BE2C (cell line): ENCODE results near the gene ATP2B1.

Source experiments
- DNase-seq: peaks from one replicate; pipeline ENCODE4 v3.0.0-alpha.2; 2020
- H3K27me3 ChIP-seq: fragments of 250-450 bp; sonication (Bioruptor Pico); 2 replicates; pipeline ENCODE4 v1.5.1; 2020; ENCODE audit warnings: mild to moderate bottlenecking
- H3K36me3 ChIP-seq: fragments of 250-450 bp; sonication (Bioruptor Pico); 2 replicates; pipeline ENCODE4 v1.5.1; 2020; ENCODE audit warnings: mild to moderate bottlenecking
- H3K4me1 ChIP-seq: fragments of 250-450 bp; sonication (Bioruptor Pico); 2 replicates; pipeline ENCODE4 v1.5.1; 2020
- H3K4me3 ChIP-seq: 2 replicates; pipeline ENCODE4 v1.5.1; 2011; ENCODE audit warnings: low read depth, low read length
- H3K9me3 ChIP-seq: fragments of 250-450 bp; sonication (Bioruptor Pico); 2 replicates; pipeline ENCODE4 v1.5.1; 2020
- CTCF ChIP-seq: IDR thresholded peaks from 2 replicates; pipeline ENCODE4 v1.5.1; 2012; ENCODE audit warnings: mild to moderate bottlenecking, low read depth, low read length

Gene ATP2B1

GRCh38 chr12:89733579-89734201 lies 25.1 kb upstream of the ATP2B1 start:
- no peaks in the 10 kb centered on the region for H3K9me3 ChIP-seq
- DNase-seq: no peak
- H3K36me3 ChIP-seq: no peaks in the 10 kb centered on the region
- no peak for TF ChIP-seq CTCF
- no peaks in the 10 kb centered on the region for H3K4me1 ChIP-seq
- no peak overlapping the region for H3K4me3 ChIP-seq
- H3K27me3 ChIP-seq: no peaks in the 10 kb centered on the region

GRCh38 chr12:89732522-89732921 lies 23.9 kb upstream of the ATP2B1 start:
- Histone ChIP-seq H3K4me1 (no peaks in the 10 kb centered on the region), H3K36me3 (no peaks in the 10 kb centered on the region), H3K9me3 (no peaks in the 10 kb centered on the region), H3K27me3 (no peaks in the 10 kb centered on the region), H3K4me3 (no peak overlapping the region)
- TF ChIP-seq CTCF: no peak
- DNase-seq: no peak

- no peak for TF ChIP-seq CTCF
- no peaks in the 10 kb centered on the region for H3K4me1 ChIP-seq
- H3K4me3 ChIP-seq: no peak overlapping the region
- no peaks in the 10 kb centered on the region for H3K36me3 ChIP-seq
- no peak for DNase-seq
- no peaks in the 10 kb centered on the region for H3K27me3 ChIP-seq
- H3K9me3 ChIP-seq: no peaks in the 10 kb centered on the region
Observed at GRCh38 chr12:89731614-89732013, 23.0 kb upstream of the ATP2B1 start.

- DNase-seq: no peak
- no peak for TF ChIP-seq CTCF
- Histone ChIP-seq H3K9me3 (no peaks in the 10 kb centered on the region), H3K4me3 (no peak overlapping the region), H3K27me3 (no peaks in the 10 kb centered on the region), H3K36me3 (no peaks in the 10 kb centered on the region), H3K4me1 (no peaks in the 10 kb centered on the region)
Observed at GRCh38 chr12:89731089-89731488, 22.5 kb upstream of the ATP2B1 start.

GRCh38 chr12:89729946-89730459 lies 21.4 kb upstream of the ATP2B1 start:
- Histone ChIP-seq H3K36me3 (no peaks in the 10 kb centered on the region), H3K4me3 (no peak overlapping the region), H3K4me1 (no peaks in the 10 kb centered on the region), H3K9me3 (no peaks in the 10 kb centered on the region), H3K27me3 (no peaks in the 10 kb centered on the region)
- DNase-seq: no peak
- TF ChIP-seq CTCF: no peak

GRCh38 chr12:89723276-89723675 lies 14.6 kb upstream of the ATP2B1 start:
- TF ChIP-seq CTCF: no peak
- no peaks in the 10 kb centered on the region for H3K36me3 ChIP-seq
- no peaks in the 10 kb centered on the region for H3K4me1 ChIP-seq
- no peaks in the 10 kb centered on the region for H3K9me3 ChIP-seq
- no peak overlapping the region for H3K4me3 ChIP-seq
- no peak for DNase-seq
- no peaks in the 10 kb centered on the region for H3K27me3 ChIP-seq
